ENCODE results near the gene PARD3B.

DNA sequence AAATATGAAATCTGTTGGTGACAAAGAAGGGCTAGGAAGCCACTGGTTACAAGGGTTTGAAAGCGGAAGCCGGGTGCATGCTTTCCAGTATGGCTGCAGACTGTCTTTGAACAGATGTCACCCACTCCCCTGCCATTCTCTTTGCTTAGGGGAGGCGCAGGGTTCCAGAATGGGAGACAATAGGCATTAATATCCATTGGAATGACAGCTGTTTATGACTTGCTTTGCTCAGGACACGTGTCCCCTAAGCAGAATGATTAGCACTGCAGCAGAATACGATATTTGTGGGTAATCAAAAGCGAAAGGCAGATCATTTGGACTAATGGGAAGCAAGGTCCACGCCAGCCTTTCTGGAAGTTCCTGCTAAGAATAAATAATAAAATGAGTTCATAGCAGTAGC lies 1111.2 kb downstream of the PARD3B start:
- TF ChIP-seq SP1 (IDR thresholded peaks at IDR 0.05) (no peak), CTBP1 (IDR thresholded peaks at IDR 0.05; ENCODE audit: borderline replicate concordance) (no peak), ELF4 (IDR thresholded peaks at IDR 0.05) (no peak)
